Esophagus (tissue), 2 donors: ENCODE measurements around the gene SCNN1A. TPM values are rescaled to one million over a fixed set of nuclear protein-coding genes. Genes with fewer than 3 reads are reported as not detected.
"Not testable (repeated sequence)": the region's sequence is repeated elsewhere in the genome, so short reads cannot be mapped to it uniquely, and the experiment has no call there.

Experiments
- H3K27ac ChIP-seq, 2 donors: one replicate each; pipeline ENCODE4 v1.5.1; 2013; ENCODE audit warnings: low read depth in 2 of 2, mild to moderate bottlenecking in 2 of 2, inconsistent platforms in 1 of 2, low read length in 1 of 2, moderate library complexity in 1 of 2
- H3K27me3 ChIP-seq, 2 donors: one replicate each; pipeline ENCODE4 v1.6.1; 2013; ENCODE audit warnings: low read length in 2 of 2, control low read depth in 1 of 2, mild to moderate bottlenecking in 1 of 2; ENCODE audit not compliant: insufficient read depth in 2 of 2, control insufficient read depth in 1 of 2
- H3K36me3 ChIP-seq, 2 donors: one replicate each; pipeline ENCODE4 v1.6.1; 2013; ENCODE audit warnings: low read length in 1 of 2; ENCODE audit not compliant: control insufficient read depth in 2 of 2, insufficient read depth in 2 of 2
- H3K4me1 ChIP-seq, 2 donors: one replicate each; pipeline ENCODE4 v1.6.1; 2013; ENCODE audit warnings: low read length in 1 of 2; ENCODE audit not compliant: control insufficient read depth in 2 of 2, insufficient read depth in 2 of 2
- H3K4me3 ChIP-seq, 2 donors: one replicate each; pipeline ENCODE4 v1.5.1; 2013; ENCODE audit warnings: low read length in 2 of 2, mild to moderate bottlenecking in 2 of 2, low read depth in 1 of 2, moderate library complexity in 1 of 2
- H3K9me3 ChIP-seq, 2 donors: one replicate each; pipeline ENCODE4 v1.6.1; 2013; ENCODE audit warnings: mild to moderate bottlenecking in 2 of 2, low read depth in 1 of 2, low read length in 1 of 2, moderate library complexity in 1 of 2; ENCODE audit not compliant: control insufficient read depth in 2 of 2, insufficient read depth in 1 of 2
- WGBS, 2 donors: extraction: QIAGEN DNeasy Blood & Tissue Kit; methylation state at CpG; one replicate each; pipeline ENCODE4 v1.1.7; 2013; 5-methylcytosine and 5-hydroxymethylcytosine counted together
- polyA plus RNA-seq, 2 donors: library from polyadenylated mRNA; stranded (reverse); fragments of 200-250 nt; gene quantifications; one replicate each; pipeline ENCODE4 v1.2.3, GENCODE V29; 2013
- donor health status: healthy with polysubstance abuse.
- donor health status: Bipolar disorder and iron deficiency.

SCNN1A gene
- polyA plus RNA-seq, 2 donors, result 98.7 to 126 TPM

DNA sequence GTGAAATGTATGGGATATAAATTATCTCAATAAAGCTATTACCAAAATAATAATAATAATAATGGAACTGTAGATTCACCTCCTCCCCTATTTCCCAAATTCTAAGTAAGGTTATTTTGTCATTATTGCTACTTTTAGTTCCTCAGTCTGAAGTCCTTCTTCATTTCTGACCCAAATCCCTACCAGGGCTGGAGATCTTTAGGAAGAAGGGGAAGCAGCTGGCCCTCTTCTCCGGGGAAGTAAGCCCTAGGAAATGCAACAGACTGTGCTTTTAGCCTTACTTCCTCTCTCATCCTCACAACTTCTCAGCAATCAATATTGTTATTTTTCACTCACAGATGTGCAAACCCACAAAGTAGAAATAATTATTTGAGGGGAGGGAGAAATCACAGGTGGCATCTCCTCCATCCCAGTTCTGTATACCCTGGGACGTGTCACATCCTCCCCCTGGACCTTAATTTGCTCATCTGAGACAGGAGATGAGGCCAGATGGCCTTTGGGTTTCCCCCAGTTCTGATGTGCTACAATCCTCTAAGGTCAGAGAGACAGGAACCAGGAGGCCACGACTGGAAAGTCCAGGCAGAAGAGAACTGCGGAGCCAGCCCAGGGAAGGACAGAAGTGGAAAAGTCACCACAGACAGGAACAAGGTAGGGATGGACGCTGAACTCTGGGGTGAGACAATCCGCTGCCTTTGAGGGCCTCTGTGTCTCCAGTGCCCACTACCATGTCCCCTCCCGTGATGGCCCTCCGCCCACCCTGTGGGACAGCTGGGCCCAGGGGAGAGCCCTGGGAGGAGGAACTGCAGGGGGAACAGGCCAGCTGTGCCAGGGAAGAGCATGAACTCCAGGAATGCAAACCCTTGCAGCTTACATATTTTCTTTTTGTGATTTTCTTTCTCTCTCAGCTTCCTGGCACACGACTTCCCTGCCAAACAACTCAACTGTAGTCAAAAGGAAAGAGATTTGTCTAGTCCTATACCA lies 22.9 kb downstream of the SCNN1A start:
- 59 to 61% methylated on average over 9 of the region's 9 CpGs for WGBS, 2 donors
- no peaks in the 10 kb centered on the region for H3K9me3 ChIP-seq
- peaks cover 0 to 25% of the 10 kb centered on the region in 2 donors for H3K36me3 ChIP-seq

DNA sequence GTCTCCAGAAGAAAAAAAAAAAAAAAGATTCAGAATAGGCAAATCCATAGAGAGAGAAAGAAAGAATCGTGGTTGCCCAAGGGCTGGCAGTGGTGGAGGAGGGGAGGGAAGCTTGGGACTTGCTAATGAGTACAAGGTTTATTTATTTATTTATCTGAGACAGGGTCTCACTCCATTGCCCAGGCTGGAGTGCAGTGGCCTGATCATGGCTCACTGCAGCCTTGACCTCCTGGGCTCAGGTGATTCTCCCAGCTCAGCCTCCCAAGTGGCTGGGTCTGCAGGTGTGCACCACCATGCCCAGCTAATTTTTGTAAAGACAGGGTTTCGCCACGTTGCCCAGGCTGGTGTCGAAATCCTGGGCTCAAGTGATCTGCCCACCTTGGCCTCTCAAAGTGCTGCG lies 23.7 kb downstream of the SCNN1A start:
- H3K27ac ChIP-seq, result no peak overlapping the region
- peaks cover 0 to 26% of the 10 kb centered on the region in 2 donors for H3K36me3 ChIP-seq
- H3K4me3 ChIP-seq, result no peak overlapping the region
- H3K27me3 ChIP-seq, result no peaks in the 10 kb centered on the region
- WGBS, 2 donors, result 85 to 86% methylated on average over 5 of the region's 5 CpGs
- H3K4me1 ChIP-seq, result peaks cover 3 to 8% of the 10 kb centered on the region in 2 donors
- H3K9me3 ChIP-seq, result no peaks in the 10 kb centered on the region

More for the DNA sequence above, 22.9 kb downstream of the SCNN1A start:
- peaks cover 3 to 8% of the 10 kb centered on the region in 2 donors for H3K4me1 ChIP-seq
- H3K27ac ChIP-seq, result peak overlapping the region in 1 of 2 donors; percentile 58
- no peak overlapping the region for H3K4me3 ChIP-seq
- H3K27me3 ChIP-seq, result no peaks in the 10 kb centered on the region

DNA sequence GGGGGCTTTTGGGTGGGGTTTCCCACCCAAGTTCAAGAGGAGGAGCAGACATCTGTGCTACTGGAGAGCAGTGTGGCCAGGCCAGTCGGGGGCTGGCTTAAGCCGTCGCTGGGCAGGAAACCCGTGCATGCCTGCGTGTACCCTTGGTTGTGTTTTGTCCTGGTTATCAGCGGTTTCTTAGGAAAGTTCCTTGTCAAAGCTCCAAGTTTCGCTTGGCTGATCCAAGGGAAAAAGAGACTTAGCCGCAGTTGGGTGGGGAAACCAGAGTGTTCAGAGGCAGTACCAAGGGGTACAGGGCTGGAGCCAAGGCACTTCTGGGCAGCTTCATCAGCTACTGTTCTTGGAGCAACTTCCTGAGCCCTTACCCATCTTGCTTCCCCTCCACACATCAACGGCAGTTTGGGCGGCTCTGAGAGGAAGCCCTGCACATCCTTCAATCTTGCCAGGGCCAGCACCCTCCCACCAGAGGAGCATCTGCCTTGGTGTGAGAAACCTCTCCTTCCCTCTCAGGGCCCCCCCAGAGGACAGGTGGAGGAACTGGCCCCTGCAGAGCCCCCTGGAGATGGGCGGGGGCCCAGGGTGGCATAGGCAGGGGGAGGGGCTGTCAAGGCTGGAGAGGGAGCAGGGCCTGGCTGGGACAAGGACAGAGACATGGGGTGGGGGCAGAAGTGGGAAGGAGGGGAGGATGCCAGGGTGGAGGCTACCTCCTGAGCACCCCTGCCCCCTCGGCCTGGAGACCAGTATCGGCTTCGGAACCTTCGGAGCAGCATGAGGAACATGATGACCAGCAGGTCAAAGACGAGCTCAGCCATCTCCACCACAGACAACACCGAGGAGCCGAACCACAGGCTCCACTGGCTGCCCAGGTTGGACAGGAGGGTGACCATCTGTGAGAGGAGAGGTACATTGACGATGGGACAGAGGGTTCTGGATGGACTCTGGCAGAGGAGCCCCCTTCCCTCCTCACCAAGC lies 27.7 kb downstream of the SCNN1A start:
- no peaks in the 10 kb centered on the region for H3K27me3 ChIP-seq
- no peak overlapping the region for H3K4me3 ChIP-seq
- H3K4me1 ChIP-seq, result peaks cover 3 to 22% of the 10 kb centered on the region in 2 donors
- H3K27ac ChIP-seq, result peak overlapping the region; percentile 72 to 86
- WGBS, 2 donors, result 57 to 59% methylated on average over 19 of the region's 19 CpGs
- peaks cover 0 to 16% of the 10 kb centered on the region in 2 donors for H3K36me3 ChIP-seq
- no peaks in the 10 kb centered on the region for H3K9me3 ChIP-seq

DNA sequence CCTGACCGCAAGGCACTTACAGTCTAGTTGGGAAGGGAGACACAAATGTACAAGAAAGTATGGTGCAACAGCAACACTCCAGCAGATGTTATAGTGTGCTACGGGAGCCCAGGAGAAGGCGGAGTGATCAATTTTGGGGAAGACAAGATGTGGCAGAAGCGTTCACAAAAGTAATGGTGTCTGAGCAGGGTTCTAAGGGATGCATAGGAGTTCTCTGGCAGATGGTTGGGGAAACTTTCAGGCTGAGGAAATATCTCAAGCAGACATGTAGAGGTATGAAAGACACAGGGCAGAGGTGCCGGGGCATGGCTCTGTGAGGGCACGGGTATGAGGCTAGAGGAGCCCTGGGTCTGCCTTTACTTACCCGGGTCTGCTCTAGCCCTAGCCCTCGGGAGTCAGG lies 28.4 kb downstream of the SCNN1A start:
- Histone ChIP-seq H3K4me1 (peaks cover 3 to 26% of the 10 kb centered on the region in 2 donors), H3K27me3 (no peaks in the 10 kb centered on the region), H3K4me3 (no peak overlapping the region), H3K36me3 (peaks cover 0 to 16% of the 10 kb centered on the region in 2 donors), H3K27ac (peak overlapping the region; percentile 19 to 86), H3K9me3 (no peaks in the 10 kb centered on the region)
- 85 to 87% methylated on average over 8 of the region's 8 CpGs for WGBS, 2 donors

DNA sequence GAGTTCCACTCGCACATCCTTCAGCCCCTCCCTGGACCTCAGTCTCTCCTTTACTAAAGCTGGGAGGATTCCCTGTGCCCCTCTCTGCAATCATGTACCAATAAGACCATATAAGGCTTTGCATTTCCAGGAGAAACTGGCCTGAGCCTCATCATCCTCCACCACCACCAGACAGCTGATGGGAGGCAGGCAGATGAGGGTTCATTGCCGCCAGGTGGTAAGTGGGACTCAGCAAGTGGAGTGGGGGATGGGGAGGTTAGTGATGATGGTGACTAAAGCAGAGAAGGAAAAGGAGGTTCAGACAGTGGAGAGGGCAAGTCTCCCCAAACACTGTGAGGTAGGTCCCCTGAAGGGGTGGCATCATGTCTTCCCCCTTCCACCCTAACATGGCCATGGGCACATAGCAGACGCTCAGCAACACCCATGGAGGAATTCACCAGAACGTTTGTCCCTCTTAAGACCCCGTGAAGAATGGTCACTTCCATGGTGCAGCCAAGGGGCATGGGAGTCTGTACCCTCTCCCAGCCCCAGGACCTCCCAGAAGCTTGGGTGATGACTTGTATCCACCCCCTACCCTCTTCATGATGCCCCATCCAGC lies 29.0 kb downstream of the SCNN1A start:
- Histone ChIP-seq H3K9me3 (no peaks in the 10 kb centered on the region), H3K27me3 (no peaks in the 10 kb centered on the region), H3K27ac (peak overlapping the region; percentile 35 to 86), H3K4me3 (no peak overlapping the region), H3K4me1 (peaks cover 3 to 26% of the 10 kb centered on the region in 2 donors), H3K36me3 (peaks cover 0 to 16% of the 10 kb centered on the region in 2 donors)
- 73 to 89% methylated on average over 5 of the region's 5 CpGs for WGBS, 2 donors

DNA sequence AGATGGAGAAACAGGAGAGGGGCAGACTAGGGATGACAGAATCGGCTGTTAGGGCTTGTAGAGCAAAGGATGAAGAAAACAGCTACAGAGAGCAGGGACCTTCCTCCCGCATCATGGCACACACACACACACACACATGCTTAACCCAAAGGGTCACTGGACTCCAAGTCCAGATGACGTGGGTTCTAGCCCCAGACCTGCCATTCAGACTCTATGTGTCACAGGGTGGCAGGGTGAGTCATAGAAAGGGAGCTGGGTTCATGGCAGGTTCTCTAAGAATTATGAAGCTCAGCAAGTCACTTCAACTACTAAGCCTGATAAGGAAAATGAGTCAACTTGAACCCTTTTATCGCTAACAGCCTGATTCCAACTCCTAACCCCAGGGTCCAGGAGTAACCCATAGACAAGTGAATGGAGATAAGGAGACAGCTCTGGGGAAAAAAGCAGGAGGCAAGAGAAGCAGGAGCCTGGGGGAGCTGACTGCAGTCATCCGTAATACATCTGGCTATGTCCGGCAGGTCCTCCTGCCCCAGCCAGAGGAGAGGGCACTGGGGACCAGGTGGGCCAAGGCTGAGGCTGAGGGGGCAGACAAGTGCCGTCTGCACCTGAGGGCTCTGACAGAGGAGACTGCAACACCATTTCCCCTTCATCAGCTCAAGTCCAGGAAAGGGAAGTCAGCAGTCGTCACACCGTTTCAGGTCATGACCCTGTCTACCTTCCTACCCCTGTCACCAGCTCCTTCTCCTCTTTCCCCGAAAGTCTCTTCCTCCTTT lies 29.9 kb downstream of the SCNN1A start:
- Histone ChIP-seq H3K4me3 (no peak overlapping the region), H3K27ac (peak overlapping the region; percentile 45 to 86), H3K36me3 (peaks cover 0 to 16% of the 10 kb centered on the region in 2 donors), H3K9me3 (no peaks in the 10 kb centered on the region), H3K4me1 (peaks cover 3 to 26% of the 10 kb centered on the region in 2 donors), H3K27me3 (no peaks in the 10 kb centered on the region)
- WGBS, 2 donors, result 62 to 65% methylated on average over 10 of the region's 10 CpGs

DNA sequence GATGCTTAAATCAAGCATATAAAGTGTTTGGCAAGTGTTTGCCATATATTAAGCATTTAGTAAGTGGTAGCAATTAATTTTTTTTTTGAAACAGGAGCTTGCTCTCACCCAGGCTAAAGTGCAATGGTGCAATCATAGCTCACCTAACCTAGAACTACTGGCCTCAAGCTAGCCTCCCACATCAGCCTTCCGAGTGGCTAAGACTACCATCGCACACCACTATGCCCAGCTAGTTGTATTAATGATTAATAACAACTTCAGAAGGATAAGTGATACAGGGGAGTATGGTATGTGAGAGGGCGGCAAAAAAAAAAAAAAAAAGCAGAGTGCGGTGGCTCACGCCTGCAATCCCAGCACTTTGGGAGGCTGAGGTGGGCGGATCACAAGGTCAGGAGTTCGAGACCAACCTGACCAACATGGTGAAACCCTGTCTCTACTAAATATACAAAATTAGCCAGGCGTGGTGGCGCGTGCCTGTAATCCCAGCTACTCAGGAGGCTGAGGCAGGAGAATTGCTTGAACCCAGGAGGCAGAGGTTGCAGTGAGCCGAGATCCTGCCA lies 31.2 kb downstream of the SCNN1A start:
- not testable (repeated sequence) for H3K27me3 ChIP-seq, H3K4me3 ChIP-seq, H3K9me3 ChIP-seq, H3K27ac ChIP-seq
- 92 to 96% methylated on average over 11 of the region's 11 CpGs for WGBS, 2 donors
- Histone ChIP-seq H3K4me1 (peaks cover 3 to 28% of the 10 kb centered on the region in 2 donors), H3K36me3 (peaks cover 0 to 15% of the 10 kb centered on the region in 2 donors)

DNA sequence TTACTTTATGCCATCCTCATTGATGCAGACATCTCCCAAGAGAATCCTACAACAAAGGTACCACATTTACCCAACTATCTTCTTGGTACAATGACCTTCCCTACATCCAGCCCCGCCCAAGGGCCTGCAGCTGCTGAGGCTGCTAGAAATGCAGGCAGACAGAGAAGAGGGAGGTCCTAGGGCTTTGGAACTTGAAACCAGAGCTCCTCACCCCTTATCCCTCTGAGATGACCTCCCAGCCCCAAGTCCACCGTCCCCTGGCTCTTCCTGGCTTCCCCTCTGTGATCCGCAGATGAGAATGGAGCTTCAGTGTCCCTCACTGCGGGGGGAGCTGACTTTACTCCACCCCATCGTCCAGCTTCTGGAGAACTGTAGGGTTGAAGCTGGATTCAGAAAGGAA lies 31.8 kb downstream of the SCNN1A start:
- Histone ChIP-seq H3K4me1 (peaks cover 3 to 31% of the 10 kb centered on the region in 2 donors), H3K27me3 (no peaks in the 10 kb centered on the region), H3K27ac (peak overlapping the region; percentile 67 to 94), H3K4me3 (no peak overlapping the region), H3K9me3 (no peaks in the 10 kb centered on the region), H3K36me3 (peaks cover 0 to 11% of the 10 kb centered on the region in 2 donors)
- WGBS, 2 donors, result 69 to 71% methylated on average over 5 of the region's 5 CpGs
